IMR-90 (cell line): Measurements from ENCODE around the gene GNGT1.

Experiments used
- POLR2A ChIP-seq: IDR thresholded peaks from 2 replicates; pipeline ENCODE4 v1.6.1; 2012; ENCODE audit warnings: mild to moderate bottlenecking, low read depth, low read length
- RAD21 ChIP-seq: IDR thresholded peaks from 2 replicates; pipeline ENCODE4 v1.6.1; 2012; ENCODE audit warnings: low read length, improper control_type of control experiment
- RCOR1 ChIP-seq: IDR thresholded peaks from 2 replicates; pipeline ENCODE4 v1.6.1; 2012; ENCODE audit warnings: mild to moderate bottlenecking, low read length, improper control_type of control experiment; ENCODE audit not compliant: insufficient replicate concordance
- TF ChIP-seq, protein P1 (sequence below): conservative IDR thresholded peaks from 2 replicates; pipeline ENCODE4 v1.5.1; 2012; ENCODE audit warnings: mild to moderate bottlenecking, low read depth, low read length, improper control_type of control experiment

DNA sequence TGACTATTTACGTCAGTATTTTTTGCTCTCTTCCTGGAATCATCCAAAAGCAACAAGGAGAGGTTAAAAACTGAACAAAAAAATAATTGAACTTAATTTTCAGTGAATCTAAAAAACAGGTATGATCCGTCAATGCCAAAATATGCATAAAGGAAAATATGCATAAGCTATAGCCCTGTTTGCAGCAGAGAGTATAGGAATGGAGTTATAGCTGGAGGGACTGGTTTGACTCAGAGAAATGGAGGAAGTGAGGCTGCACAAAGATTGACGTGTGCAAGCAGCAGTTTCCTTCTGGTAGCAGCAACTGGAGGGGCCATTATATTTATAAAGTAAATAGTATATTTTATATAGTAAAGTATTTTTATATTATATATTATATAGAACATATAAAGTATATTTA, 52.3 kb downstream of the GNGT1 start:
- TF ChIP-seq, protein P1, sequence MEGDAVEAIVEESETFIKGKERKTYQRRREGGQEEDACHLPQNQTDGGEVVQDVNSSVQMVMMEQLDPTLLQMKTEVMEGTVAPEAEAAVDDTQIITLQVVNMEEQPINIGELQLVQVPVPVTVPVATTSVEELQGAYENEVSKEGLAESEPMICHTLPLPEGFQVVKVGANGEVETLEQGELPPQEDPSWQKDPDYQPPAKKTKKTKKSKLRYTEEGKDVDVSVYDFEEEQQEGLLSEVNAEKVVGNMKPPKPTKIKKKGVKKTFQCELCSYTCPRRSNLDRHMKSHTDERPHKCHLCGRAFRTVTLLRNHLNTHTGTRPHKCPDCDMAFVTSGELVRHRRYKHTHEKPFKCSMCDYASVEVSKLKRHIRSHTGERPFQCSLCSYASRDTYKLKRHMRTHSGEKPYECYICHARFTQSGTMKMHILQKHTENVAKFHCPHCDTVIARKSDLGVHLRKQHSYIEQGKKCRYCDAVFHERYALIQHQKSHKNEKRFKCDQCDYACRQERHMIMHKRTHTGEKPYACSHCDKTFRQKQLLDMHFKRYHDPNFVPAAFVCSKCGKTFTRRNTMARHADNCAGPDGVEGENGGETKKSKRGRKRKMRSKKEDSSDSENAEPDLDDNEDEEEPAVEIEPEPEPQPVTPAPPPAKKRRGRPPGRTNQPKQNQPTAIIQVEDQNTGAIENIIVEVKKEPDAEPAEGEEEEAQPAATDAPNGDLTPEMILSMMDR: no peak
- TF ChIP-seq RCOR1 (no peak), POLR2A (no peak), RAD21 (no peak)
